GM13976 (cell line): ENCODE data around the gene TMEM151A.

Experiments
- DNase-seq: peaks from one replicate; pipeline ENCODE4 v3.0.0; 2012; ENCODE audit warnings: low spot score
- in situ Hi-C: fragments of 300-500 bp; cut with MboI; formaldehyde crosslinking; loops from one replicate; pipeline ENCODE4 v1.12.0; 2022; ENCODE audit warnings: low sequenced_read_pairs, mixed read lengths, inconsistent platforms; ENCODE audit not compliant: unreplicated experiment
- TF ChIP-seq, protein P1 (sequence below): IDR thresholded peaks from 2 replicates; pipeline ENCODE4 v1.5.1; 2012; ENCODE audit warnings: borderline replicate concordance, mild to moderate bottlenecking; ENCODE audit not compliant: insufficient read depth; ENCODE audit errors: extremely low read depth, missing control alignments, control extremely low read depth

Gene TMEM151A

GRCh38 chr11:66330931-66331330 lies 39.2 kb downstream of the TMEM151A start:
- in situ Hi-C loops: no loop called here
- no peak for DNase-seq
- TF ChIP-seq, protein P1, sequence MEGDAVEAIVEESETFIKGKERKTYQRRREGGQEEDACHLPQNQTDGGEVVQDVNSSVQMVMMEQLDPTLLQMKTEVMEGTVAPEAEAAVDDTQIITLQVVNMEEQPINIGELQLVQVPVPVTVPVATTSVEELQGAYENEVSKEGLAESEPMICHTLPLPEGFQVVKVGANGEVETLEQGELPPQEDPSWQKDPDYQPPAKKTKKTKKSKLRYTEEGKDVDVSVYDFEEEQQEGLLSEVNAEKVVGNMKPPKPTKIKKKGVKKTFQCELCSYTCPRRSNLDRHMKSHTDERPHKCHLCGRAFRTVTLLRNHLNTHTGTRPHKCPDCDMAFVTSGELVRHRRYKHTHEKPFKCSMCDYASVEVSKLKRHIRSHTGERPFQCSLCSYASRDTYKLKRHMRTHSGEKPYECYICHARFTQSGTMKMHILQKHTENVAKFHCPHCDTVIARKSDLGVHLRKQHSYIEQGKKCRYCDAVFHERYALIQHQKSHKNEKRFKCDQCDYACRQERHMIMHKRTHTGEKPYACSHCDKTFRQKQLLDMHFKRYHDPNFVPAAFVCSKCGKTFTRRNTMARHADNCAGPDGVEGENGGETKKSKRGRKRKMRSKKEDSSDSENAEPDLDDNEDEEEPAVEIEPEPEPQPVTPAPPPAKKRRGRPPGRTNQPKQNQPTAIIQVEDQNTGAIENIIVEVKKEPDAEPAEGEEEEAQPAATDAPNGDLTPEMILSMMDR: no peak

DNA sequence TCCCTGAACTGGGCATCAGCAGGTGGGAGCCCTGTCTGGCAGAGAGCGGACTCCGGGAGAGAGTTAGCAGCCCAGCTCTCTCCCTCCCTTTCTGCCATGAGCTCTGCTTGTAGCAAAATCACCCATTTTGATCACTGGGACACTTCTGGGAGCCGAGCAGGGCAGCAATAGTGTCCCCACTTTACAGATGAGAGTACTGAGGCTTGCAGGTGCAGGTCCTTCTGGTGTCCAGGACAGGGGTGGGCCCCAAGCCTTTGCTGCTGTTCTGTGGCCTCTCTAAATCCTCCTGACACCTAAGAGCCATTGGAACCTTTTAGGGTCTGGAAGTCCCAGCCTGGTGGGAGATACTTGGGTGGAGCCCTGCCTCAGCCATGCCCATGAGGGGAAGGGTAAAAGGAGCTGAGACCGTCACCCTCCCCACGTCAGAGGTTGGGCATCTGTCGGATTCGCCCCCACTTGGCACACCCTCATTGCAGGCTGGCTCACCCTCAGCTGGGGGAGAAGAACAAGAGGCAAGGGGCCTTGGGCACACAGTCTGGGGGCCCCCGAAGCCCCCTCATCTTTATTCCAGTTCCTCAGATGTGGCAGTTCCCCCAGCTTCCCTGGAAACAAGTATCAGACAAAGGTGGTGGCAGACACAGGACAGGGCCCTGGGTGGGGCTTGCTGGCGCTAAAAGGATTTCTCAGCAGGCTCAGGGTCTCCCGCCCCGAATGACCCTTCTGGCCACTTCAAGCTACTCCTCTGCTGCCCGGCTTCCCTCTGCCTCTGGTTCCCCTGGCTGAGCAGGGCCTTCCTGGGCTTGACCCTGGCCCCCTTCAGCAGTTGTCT lies 40.1 kb downstream of the TMEM151A start:
- TF ChIP-seq, protein P1: no peak
- no peak for DNase-seq
- in situ Hi-C loops: no loop called here

GRCh38 chr11:66332371-66333219 lies 40.9 kb downstream of the TMEM151A start:
- TF ChIP-seq, protein P1: no peak
- in situ Hi-C loops: no loop called here
- no peak for DNase-seq

- in situ Hi-C loops: no loop called here
- TF ChIP-seq, protein P1: no peak
- DNase-seq: no peak
These were observed 41.7 kb downstream of the TMEM151A start for GRCh38 chr11:66333220-66333877.

DNA sequence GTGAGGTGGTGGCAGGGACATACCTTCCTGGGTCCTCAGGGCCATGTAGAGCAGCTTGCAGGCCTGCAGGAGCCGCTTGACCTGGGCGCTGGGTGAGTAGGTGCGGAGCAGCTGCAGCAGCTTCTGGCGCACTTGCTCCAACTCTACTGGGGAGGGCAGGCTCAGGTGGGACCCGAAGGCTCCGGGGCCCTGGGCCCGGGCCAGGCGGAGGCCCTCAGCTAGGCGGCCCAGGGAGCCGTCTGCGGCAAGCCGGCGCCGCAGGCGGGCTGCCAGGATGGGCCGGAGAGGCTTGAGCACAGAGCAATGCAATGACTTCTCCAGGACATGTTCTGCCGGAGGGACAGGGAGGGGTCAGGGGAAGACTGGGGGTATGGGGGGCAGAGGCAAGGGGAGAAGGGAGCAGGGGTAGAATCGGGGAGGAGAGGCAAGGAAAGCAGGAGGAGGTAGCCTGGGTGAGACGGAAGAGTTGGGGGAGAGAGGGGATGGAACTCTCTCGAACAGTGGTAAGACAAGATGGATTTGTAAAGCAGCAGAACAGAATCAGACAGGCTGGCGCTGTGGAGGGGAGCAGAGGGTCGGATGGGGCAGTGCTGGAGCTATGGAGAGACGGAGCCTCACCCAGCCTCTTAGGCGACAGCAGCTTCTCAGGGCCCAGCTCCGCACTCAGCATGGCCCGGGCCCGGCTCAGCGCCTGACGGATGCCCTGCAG lies 42.4 kb downstream of the TMEM151A start:
- in situ Hi-C loops: no loop called here
- no peak for DNase-seq
- TF ChIP-seq, protein P1: no peak
